Omental fat pad (tissue), 4 donors: ENCODE results near the gene SGMS1. TPM values are rescaled to one million over a fixed set of nuclear protein-coding genes. Genes with fewer than 3 reads are reported as not detected.

Experiments
- ATAC-seq: fragments of 150-250 bp; one replicate; pipeline ENCODE4 v1.9.1; 2016; ENCODE audit warnings: mild to moderate bottlenecking, moderate library complexity; ENCODE audit not compliant: low FRiP score
- DNase-seq: peaks from one replicate; pipeline ENCODE4 v3.0.0-alpha.2; 2019; ENCODE audit warnings: low spot score
- CTCF ChIP-seq, 3 donors: fragments of 450-650 bp; IDR thresholded peaks; one replicate each; pipeline ENCODE4 v1.5.1; 2016 to 2017; ENCODE audit warnings: antibody characterized with exemption in 3 of 3, mild to moderate bottlenecking in 3 of 3, moderate library complexity in 2 of 3
- total RNA-seq, 4 donors: library from RNA; depleted of rRNA; stranded (reverse); fragments of >200 nt; gene quantifications; one replicate each; pipeline ENCODE4 v1.1.0, GENCODE V29; 2016

The SGMS1 gene
- total RNA-seq, 4 donors from 2014 or later, result 82.5 to 136 (median 96.4) TPM

- DNase-seq (no peak), ATAC-seq (no peak)
- TF ChIP-seq CTCF (IDR thresholded peaks at IDR 0.05), result no peak
These were observed 226.2 kb downstream of the SGMS1 start for GRCh38 chr10:50397312-50398140.

- peak; percentile 34 for ATAC-seq
- TF ChIP-seq CTCF (IDR thresholded peaks at IDR 0.05), result no peak
- DNase-seq, result no peak
These were observed 227.1 kb downstream of the SGMS1 start for GRCh38 chr10:50396491-50397311.

GRCh38 chr10:50395851-50396250 is 227.9 kb downstream of the SGMS1 start:
- no peak for DNase-seq

GRCh38 chr10:50395271-50395670 is 228.5 kb downstream of the SGMS1 start:
- no peak for TF ChIP-seq CTCF (IDR thresholded peaks at IDR 0.05)
- peak; percentile 88 for ATAC-seq
- DNase-seq, result no peak

More at GRCh38 chr10:50395851-50396250, 227.9 kb downstream of the SGMS1 start:
- TF ChIP-seq CTCF (IDR thresholded peaks at IDR 0.05), result no peak
- no peak for ATAC-seq

GRCh38 chr10:50394832-50395231 is 228.9 kb downstream of the SGMS1 start:
- ATAC-seq (peak; percentile 54), DNase-seq (no peak)
- TF ChIP-seq CTCF (IDR thresholded peaks at IDR 0.05), result no peak

GRCh38 chr10:50393784-50394467 is 229.8 kb downstream of the SGMS1 start:
- no peak for DNase-seq
- no peak for ATAC-seq
- no peak for TF ChIP-seq CTCF (IDR thresholded peaks at IDR 0.05)
